OCI-LY7 (cell line): Measurements from ENCODE around the gene KIF13A.

Experiments used
- CTCF ChIP-seq: fragments of 200-600 bp; sonication (generic); conservative IDR thresholded peaks from 2 replicates; pipeline ENCODE4 v1.5.1; 2014; ENCODE audit warnings: mild to moderate bottlenecking, antibody characterized with exemption, low read length, moderate library complexity, mixed read lengths
- EZH2phosphoT487 ChIP-seq: fragments of 200-600 bp; sonication (generic); IDR thresholded peaks from 2 replicates; pipeline ENCODE4 v1.6.1; 2018; ENCODE audit warnings: low read depth, borderline replicate concordance, mild to moderate bottlenecking, mixed run types, antibody characterized with exemption, low read length, moderate library complexity, mixed read lengths

DNA sequence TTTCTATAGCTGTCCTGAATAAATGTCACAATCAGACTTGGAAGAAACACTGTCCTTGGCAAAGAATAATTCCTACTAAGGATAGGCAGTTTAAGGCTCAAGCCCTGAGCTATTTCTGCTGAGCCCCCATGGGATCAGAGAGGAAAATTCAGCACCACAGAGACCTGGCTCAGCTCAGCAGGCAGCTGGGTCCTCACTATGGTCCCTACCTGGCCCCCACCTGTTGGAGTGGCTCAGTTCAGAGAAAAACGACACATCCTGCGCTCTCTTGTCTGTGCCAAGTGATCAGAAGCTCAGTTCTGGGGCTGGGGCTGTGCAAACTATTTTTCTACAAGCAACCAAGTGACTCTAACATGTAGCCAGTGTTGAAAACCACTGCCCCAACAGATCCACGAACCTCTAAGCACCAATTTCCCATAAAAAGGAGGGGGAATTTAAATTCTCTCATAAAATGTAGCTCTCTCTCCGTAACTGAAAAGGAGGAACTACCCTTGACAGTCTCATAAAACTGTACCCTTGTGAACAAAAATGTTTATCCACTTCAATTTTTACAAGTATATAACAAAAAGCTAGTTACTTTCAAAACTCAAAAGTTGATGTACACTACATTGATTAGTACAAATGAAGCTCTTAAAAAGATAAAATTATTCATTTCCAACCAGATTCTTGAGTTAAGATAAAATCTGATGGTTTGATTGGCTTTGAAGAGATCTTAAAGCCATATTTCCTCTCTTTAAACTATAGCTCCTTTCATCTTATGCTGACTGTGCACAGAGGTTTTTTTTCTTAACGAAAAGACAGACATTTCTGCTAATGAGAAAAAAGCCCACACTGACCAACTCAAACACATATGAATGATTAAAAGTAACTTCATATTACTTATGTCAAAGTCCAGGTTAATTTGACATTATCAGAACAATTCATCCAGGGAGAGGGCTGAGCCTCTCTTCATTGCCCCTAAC is 52.0 kb downstream of the KIF13A start:
- TF ChIP-seq CTCF (no peak), EZH2phosphoT487 (no peak)
